Motor neuron (in vitro differentiated cells): ENCODE results near the gene PIK3IP1. TPM values are rescaled to one million over a fixed set of nuclear protein-coding genes. Genes with fewer than 3 reads are reported as not detected.

Experiments
- ATAC-seq, 8 experiments: fragments of 200-7000 bp; cut with Tn5 transposase; replicated peaks in 6 of 8; 2 replicates each; pipeline ENCODE4 v1.8.0; 2021; ENCODE audit warnings: mild to moderate bottlenecking in 8 of 8, moderate library complexity in 8 of 8
- H3K27ac ChIP-seq, 2 donors: fragments of 250-450 bp; sonication (Bioruptor Pico); 2 replicates each; pipeline ENCODE4 v1.9.0; 2021; ENCODE audit warnings: antibody characterized with exemption in 2 of 2, mild to moderate bottlenecking in 2 of 2, moderate library complexity in 1 of 2
- H3K4me1 ChIP-seq, 2 donors: fragments of 250-450 bp; sonication (Bioruptor Pico); replicated peaks in 1 of 2; 2 replicates each; pipeline ENCODE4 v1.6.1; 2021; ENCODE audit warnings: antibody characterized with exemption in 2 of 2, mild to moderate bottlenecking in 2 of 2, moderate library complexity in 1 of 2
- H3K4me3 ChIP-seq, 5 donors: fragments of 250-450 bp; sonication (Bioruptor Pico); 2 replicates each; pipeline ENCODE4 v1.9.0; 2021; ENCODE audit warnings: antibody characterized with exemption in 5 of 5, mild to moderate bottlenecking in 5 of 5, moderate library complexity in 4 of 5
- WGBS, 10 experiments: fragments of 450-650 bp; shearing (Covaris generic); methylation state at CpG; one replicate each; pipeline ENCODE4 v1.0.0; 2022; 5-methylcytosine and 5-hydroxymethylcytosine counted together
- in situ Hi-C, 9 experiments: fragments of 400-800 bp; cut with MboI; loops; one replicate each; pipeline ENCODE4 v1.15.0; 2021; ENCODE audit warnings: low sequenced_read_pairs in 9 of 9, low pct_unique_long_range_greater_than_20kb in 2 of 9; ENCODE audit not compliant: unreplicated experiment in 9 of 9
- total RNA-seq, 8 experiments: library from RNA; unstranded; fragments of 300-600 nt; gene quantifications; 2 replicates each; pipeline versions ENCODE4 v1.2.3 to v1.2.4, GENCODE V29; 2022

Gene PIK3IP1
- total RNA-seq, 8 experiments from 2014 or later, result 2.4 to 15.9 (median 5.6) TPM

DNA sequence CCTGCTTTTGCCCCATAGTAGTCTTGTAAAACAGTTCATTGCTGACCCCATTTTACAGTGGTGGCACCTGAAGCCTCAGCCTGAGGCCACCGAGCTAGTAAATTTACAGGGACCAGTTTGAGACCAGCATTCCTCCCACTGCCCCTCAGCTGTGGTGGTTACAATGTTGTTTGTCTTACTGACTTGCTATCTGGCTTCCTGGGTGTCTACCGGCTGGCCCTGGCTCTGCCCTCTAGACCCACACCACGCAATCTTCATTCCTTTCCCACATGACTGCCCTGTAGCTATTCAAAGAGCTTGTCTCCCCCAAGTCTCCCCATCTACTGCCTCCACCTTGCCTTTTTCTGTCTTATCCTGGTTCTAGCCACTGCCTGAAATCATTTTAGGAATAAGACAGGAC lies 20.8 kb downstream of the PIK3IP1 start:
- Histone ChIP-seq H3K4me1 (peaks cover 0 to 3% of the 10 kb centered on the region in 2 donors), H3K27ac (no peak overlapping the region), H3K4me3 (no peak overlapping the region)
- in situ Hi-C loops, result no loop called here
- WGBS, 10 experiments, result 72 to 100% (median 96%) methylated on average over 1 to 3 of the region's 3 CpGs; no CpG with 5 or more reads in 3 of the 10 experiments
- no peak for ATAC-seq

DNA sequence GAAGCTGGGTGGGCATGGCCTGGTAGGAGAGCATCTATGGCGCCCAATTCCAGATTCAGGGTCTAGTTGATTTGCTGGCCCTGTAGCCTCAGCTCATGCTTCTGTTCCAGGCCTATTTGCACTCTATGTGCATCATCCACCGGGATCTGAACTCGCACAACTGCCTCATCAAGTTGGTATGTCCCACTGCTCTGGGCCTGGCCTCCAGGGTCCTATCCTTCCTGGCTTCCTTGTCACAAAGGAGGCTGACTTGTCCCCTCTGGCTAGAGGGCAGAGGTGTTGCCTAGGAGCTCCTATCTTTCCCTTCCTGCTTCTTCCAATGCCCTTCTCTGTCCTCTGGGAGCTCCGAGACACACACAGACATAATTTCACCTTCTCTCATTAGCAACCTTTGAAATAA lies 21.3 kb downstream of the PIK3IP1 start:
- 40 to 100% (median 97%) methylated on average over 1 to 4 of the region's 4 CpGs; no CpG with 5 or more reads in 4 of the 10 experiments for WGBS, 10 experiments
- Histone ChIP-seq H3K27ac (no peak overlapping the region), H3K4me1 (peaks cover 0 to 3% of the 10 kb centered on the region in 2 donors), H3K4me3 (no peak overlapping the region)
- ATAC-seq, result no peak
- in situ Hi-C loops, result no loop called here

DNA sequence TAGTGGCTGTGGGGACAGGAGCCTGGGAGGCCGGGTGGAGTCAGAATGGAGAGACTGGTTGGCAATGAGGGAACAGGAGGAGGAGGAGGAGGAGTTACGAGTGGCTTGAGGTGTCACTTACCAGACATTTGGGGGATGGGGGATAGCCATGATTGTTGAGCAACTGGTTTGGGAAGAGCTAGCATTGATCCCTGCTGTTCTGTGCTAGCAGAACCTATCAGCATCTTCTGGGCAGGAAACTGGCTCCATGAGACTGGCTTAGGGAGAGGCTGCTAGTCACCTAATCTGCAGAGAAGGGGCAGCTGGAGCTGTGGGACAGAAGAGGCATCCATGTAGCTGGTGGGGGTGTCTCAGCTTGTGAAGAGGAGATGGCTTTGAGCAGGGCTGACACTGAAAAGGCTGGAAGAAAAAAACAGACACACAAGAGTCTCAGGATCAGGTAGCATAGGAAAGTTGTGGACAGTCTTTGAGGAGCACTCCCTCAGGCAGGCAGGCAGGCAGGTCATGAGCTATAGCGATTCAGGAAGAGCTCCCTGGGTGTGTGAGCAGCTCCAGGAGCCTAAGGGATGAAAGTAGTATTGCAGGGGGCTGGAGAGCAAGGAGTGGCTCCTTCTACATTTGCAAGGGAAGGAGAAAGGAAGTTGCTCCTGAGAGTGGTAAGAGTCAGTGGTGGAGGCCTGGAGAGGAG lies 22.3 kb downstream of the PIK3IP1 start:
- Histone ChIP-seq H3K27ac (no peak overlapping the region), H3K4me1 (peaks cover 0 to 3% of the 10 kb centered on the region in 2 donors), H3K4me3 (no peak overlapping the region)
- 0 to 86% (median 50%) methylated on average over 1 to 2 of the region's 3 CpGs; no CpG with 5 or more reads in 3 of the 10 experiments for WGBS, 10 experiments
- peak in 3 of 8 experiments; percentile 69 to 90 (median 80) for ATAC-seq
- in situ Hi-C loops, result no loop called here

DNA sequence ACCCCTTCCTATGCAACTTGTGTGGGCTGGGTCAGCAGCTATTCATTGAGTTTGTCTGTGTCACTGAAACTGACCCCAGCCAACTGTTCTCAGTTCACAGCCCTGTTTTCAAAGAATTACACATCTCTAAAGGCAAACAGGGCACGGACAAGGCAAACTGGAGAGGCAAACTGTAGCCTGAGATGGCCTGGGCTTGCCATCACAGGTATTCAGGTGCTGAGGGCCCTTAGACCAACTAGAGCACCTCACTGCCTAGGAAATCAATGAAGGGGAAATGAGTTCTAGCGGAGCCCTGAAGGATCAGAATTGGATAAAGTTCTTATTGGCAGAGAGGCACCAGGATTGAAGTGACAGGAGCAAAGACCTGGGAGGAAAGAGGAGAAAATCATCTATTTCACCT lies 24.0 kb downstream of the PIK3IP1 start:
- no peak for ATAC-seq
- Histone ChIP-seq H3K4me1 (peaks cover 0 to 3% of the 10 kb centered on the region in 2 donors), H3K4me3 (no peak overlapping the region), H3K27ac (no peak overlapping the region)
- in situ Hi-C loops, result no loop called here
- WGBS, 10 experiments, result 94 to 100% (median 100%) methylated on average over 1 to 2 of the region's 2 CpGs; no CpG with 5 or more reads in 5 of the 10 experiments

DNA sequence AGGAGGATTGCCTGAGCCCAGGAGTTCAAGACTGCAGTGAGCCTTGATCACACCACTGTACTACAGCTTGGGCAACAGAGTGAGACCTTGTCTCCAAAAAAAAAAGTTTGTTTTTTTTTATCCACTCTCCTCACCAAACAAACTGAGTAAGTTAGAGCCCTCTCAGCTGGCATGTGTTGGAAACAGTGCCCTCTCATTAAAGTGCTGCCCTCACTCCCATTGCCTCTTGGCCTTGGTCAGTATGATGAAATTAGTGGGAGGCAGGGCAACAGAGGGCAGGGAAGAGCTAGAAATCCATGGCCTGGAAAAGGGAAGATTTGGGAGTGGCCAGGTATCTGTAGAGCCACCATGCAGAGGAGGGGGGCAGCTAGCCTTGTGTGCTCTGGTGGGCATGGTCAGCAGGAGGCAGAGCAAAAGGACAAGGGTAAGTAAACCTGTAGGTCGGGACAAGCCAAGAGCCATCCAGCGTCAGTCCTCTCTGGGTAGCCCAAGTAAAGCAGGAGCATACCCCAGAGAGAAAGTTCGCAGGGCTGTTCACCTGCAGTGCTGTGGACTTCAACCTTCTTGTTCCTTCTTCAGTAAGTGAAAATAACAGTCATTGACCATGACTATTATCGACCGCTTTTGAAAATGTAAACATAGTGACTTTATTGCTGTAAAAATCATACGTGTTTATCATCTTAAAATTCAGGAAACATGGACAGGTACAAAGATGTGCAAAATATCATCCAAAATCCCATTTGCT lies 28.2 kb downstream of the PIK3IP1 start:
- WGBS, 10 experiments, result 80 to 100% (median 94%) methylated on average over 1 to 6 of the region's 6 CpGs; no CpG with 5 or more reads in 3 of the 10 experiments
- no peak for ATAC-seq
- no peak overlapping the region for H3K4me3 ChIP-seq
- no peak overlapping the region for H3K27ac ChIP-seq
- in situ Hi-C loops, result no loop called here
- no peaks in the 10 kb centered on the region for H3K4me1 ChIP-seq

DNA sequence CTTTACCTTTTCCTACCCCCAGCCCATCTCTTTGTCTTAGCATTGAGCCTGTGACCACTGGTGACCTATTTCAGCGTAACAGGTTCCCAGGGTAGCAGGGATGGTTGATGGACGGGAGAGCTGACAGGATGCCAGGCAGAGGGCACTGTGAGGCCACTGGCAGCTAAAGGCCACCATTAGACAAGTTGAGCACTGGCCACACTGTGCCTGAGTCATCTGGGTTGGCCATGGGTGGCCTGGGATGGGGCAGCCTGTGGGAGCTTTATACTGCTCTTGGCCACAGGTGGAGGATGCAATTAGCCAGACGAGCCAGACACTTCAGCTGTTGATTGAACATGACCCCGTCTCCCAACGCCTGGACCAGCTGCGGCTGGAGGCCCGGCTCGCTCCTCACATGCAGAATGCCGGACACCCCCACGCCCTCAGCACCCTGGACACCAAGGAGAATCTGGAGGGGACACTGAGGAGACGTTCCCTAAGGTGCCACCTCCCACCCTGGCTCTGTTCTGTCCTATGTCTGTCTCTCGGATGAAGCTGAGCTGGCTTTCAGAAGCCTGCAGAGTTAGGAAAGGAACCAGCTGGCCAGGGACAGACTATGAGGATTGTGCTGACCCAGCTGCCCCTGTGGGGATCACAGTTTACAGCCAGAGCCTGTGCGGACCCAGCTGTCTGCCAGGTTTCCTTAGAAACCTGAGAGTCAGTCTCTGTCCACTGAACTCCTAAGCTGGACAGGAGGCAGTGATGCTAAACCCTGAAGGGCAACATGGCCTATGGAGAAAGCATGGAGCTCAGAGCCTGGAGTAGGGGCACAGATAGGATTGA lies 29.8 kb downstream of the PIK3IP1 start:
- peak in 2 of 8 experiments; percentile 27 to 59 for ATAC-seq
- WGBS, 10 experiments, result 20 to 100% (median 80%) methylated on average over 1 to 7 of the region's 13 CpGs; no CpG with 5 or more reads in 3 of the 10 experiments
- Histone ChIP-seq H3K4me1 (no peaks in the 10 kb centered on the region), H3K27ac (no peak overlapping the region), H3K4me3 (no peak overlapping the region)
- in situ Hi-C loops, result no loop called here

DNA sequence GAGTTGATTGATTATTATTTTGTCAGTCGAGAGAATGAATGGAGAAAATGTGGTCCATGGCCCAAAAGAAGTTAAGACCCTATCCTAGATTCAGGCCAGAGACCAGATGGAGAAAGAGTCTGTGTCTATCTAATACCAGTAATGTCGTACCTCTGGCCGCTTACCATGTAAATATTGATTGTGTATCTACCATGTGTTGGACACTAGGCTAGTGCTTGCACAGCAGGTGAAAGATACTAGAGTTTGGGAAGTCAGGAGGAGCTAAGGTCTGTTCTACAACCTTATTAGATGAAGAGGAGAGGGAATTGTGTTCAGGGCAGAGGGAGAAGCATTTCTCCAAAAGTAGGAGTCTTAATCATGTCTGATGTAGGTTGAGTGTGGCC lies 31.8 kb downstream of the PIK3IP1 start:
- no peak for ATAC-seq
- no peak overlapping the region for H3K27ac ChIP-seq
- 85 to 100% (median 100%) methylated on average over 1 to 3 of the region's 3 CpGs; no CpG with 5 or more reads in 3 of the 10 experiments for WGBS, 10 experiments
- in situ Hi-C loops, result no loop called here
- H3K4me1 ChIP-seq, result no peaks in the 10 kb centered on the region
- no peak overlapping the region for H3K4me3 ChIP-seq

DNA sequence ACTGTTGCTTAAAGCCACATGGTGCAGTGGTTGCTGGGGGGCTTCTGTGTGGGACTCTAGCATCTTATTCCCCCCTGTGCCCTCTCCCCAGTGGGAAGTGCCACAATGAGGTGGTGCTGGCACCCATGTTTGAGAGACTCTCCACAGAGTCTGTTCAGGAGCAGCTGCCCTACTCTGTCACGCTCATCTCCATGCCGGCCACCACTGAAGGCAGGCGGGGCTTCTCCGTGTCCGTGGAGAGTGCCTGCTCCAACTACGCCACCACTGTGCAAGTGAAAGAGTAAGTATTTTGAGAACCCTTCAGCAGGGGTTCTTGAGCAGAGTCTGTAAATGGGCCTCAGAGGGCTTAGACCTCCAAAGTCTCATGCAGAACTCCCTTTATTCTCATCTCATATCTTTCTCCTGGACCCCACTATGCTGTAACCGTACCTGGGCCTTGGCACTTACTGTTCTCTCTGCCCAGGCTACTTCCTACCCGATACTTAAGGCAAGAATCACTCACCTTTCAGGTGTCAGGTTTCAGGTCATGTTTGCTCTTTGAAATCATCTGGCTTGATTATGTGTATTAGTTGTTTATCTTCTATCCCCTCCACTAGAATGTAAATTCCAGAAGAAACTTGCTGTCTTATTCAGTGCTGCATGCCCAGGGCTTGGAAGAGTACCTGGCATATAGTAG lies 32.4 kb downstream of the PIK3IP1 start:
- H3K27ac ChIP-seq, result no peak overlapping the region
- WGBS, 10 experiments, result 76 to 100% (median 94%) methylated on average over 2 to 7 of the region's 8 CpGs; no CpG with 5 or more reads in 2 of the 10 experiments
- H3K4me3 ChIP-seq, result no peak overlapping the region
- in situ Hi-C loops, result no loop called here
- no peaks in the 10 kb centered on the region for H3K4me1 ChIP-seq
- no peak for ATAC-seq

DNA sequence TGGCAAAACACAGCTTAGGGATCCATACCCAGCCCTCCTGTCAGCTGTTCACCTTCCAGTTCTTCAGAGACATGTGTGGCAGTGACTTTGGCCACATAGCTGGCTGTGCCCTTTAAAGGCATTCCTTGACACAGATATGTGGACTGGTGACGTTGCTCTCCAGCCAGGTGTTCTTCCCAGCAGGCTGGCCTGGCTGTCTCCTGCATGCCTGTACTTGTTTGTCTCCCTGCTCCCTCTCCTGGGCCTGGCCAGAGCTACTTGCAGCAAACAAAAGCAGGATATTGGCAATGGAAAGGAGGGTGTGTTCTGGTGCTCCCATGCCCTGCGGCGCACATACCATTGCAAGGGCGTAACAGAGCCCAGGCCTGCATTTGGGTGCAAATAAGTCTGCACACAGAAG lies 38.3 kb downstream of the PIK3IP1 start:
- H3K4me3 ChIP-seq, result no peak overlapping the region
- H3K4me1 ChIP-seq, result peaks cover 21 to 23% of the 10 kb centered on the region in 2 donors
- peak in 4 of 8 experiments; percentile 18 to 90 (median 83) for ATAC-seq
- 44 to 100% (median 88%) methylated on average over 1 to 4 of the region's 4 CpGs; no CpG with 5 or more reads in 3 of the 10 experiments for WGBS, 10 experiments
- in situ Hi-C loops, result no loop called here
- no peak overlapping the region for H3K27ac ChIP-seq

DNA sequence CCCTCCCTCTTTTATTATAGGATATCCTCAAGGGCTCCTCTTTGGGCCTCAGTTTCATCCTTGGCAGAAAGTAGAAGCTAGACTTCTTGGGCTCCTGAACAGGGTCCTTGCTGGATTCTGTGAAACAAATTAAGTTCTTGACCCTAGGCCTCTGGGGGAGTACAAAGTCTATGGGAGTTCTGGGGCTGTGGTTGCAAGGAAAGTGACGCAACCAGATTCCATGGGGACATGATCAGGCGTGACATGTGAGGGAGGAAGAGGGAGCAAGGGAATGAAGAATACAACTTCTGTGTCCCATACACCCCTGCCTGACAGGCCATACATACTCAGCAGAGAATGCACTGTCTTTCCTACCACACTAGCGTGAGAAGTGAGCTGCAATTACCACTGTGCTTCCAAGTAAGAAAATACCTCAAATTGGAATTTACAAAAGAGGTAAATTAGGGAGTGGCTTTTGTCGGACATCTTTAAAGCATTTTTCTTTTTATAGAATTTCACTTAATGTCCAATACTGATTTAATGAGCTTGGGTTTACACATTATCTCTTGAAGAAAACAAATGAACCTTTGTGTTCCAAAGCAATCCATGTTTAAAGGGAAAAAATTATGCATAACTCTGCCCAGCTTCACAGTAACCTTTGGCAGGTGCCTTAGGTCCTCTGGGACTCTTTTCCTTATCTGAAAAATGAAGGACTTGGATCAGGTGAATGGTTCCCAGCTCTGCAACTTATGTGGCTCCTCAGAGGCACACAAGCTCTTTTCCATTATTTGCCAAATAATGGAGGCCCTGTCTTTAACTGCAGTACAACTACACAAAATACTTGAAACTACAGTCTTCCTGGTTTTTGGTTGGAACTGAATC lies 41.3 kb downstream of the PIK3IP1 start:
- in situ Hi-C loops, result no loop called here
- no peak overlapping the region for H3K27ac ChIP-seq
- peaks cover 29 to 31% of the 10 kb centered on the region in 2 donors for H3K4me1 ChIP-seq
- 77 to 100% (median 89%) methylated on average over 2 to 4 of the region's 4 CpGs; no CpG with 5 or more reads in 2 of the 10 experiments for WGBS, 10 experiments
- no peak for ATAC-seq
- no peak overlapping the region for H3K4me3 ChIP-seq

DNA sequence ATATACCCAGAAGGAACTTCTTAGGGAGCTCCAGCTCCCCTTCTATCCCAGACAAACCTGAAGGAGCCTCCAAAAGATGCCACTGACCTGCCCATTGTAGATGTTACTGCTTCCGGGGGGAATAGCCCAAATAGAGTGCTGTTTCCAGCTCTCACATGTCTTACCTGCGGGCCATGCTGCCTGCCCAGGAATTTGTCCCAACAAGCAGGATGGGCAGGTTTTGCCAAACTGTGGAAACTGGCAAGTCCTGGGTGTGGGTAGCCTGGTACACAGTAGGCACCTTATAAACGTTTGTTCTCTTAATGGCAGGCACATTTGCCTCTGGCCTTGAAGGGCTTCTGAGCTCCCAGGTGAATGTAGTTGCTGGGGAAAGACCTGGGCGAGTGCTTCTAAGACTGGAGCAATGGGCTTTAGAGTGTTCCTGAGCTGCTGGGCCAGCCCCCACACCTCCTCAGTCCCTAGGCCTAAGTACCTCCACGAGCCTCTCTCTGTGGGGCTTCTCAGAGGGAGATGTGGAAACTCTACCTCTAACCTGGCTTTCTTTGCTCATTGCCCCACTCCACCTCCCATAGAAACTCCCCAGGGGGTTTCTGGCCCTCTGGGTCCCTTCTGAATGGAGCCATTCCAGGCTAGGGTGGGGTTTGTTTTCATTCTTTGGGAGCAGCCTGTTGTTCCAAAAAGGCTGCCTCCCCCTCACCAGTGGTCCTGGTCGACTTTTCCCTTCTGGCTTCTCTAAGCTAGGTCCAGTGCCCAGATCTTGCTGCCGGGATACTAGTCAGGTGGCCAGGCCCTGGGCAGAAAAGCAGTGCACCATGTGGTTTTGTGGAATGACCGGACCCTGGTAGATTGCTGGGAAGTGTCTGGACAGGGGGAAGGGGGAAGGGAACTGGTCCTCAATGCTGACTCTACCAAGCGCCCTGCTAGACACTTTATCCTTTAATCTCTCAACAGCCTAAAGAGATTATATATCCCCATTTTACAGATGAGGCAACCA lies 43.0 kb downstream of the PIK3IP1 start:
- Histone ChIP-seq H3K27ac (no peak overlapping the region), H3K4me3 (peak overlapping the region; percentile 32 to 53 (median 36)), H3K4me1 (peaks cover 33 to 36% of the 10 kb centered on the region in 2 donors)
- ATAC-seq, result no peak
- in situ Hi-C loops, result loop anchor here in 1 of 9 experiments (25.0 kb wide), 1 partner anchor 112 kb away; the partner anchor contains the start of gene PLA2G3
- WGBS, 10 experiments, result 38 to 100% (median 83%) methylated on average over 1 to 2 of the region's 9 CpGs; no CpG with 5 or more reads in 3 of the 10 experiments
